Esophagus squamous epithelium (tissue), 4 donors: Measurements from ENCODE around the gene GRB14.

Experiments
- POLR2A ChIP-seq, 4 donors: fragments of 450-650 bp; IDR thresholded peaks; one replicate each; pipeline ENCODE4 v1.6.1; 2017; ENCODE audit warnings: antibody characterized with exemption in 4 of 4, mild to moderate bottlenecking in 4 of 4, moderate library complexity in 3 of 4
- TF ChIP-seq, protein P1 (sequence below), 6 experiments: fragments of 450-650 bp in 4 of 6; fragments of 200-600 bp in 2 of 6; sonication (generic) in 2 of 6; IDR thresholded peaks; one replicate each; pipeline ENCODE4 v1.5.1; 2016 to 2019; ENCODE audit warnings: antibody characterized with exemption in 6 of 6, mild to moderate bottlenecking in 4 of 6, moderate library complexity in 4 of 6

- TF ChIP-seq POLR2A (IDR thresholded peaks at IDR 0.05), result no peak
- TF ChIP-seq, protein P1, sequence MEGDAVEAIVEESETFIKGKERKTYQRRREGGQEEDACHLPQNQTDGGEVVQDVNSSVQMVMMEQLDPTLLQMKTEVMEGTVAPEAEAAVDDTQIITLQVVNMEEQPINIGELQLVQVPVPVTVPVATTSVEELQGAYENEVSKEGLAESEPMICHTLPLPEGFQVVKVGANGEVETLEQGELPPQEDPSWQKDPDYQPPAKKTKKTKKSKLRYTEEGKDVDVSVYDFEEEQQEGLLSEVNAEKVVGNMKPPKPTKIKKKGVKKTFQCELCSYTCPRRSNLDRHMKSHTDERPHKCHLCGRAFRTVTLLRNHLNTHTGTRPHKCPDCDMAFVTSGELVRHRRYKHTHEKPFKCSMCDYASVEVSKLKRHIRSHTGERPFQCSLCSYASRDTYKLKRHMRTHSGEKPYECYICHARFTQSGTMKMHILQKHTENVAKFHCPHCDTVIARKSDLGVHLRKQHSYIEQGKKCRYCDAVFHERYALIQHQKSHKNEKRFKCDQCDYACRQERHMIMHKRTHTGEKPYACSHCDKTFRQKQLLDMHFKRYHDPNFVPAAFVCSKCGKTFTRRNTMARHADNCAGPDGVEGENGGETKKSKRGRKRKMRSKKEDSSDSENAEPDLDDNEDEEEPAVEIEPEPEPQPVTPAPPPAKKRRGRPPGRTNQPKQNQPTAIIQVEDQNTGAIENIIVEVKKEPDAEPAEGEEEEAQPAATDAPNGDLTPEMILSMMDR (IDR thresholded peaks at IDR 0.05), result no peak
Measured at GRCh38 chr2:164473021-164473420, 148.3 kb downstream of the GRB14 start.
